GM18858 (cell line): ENCODE results near the gene P2RX6.
"Not testable (repeated sequence)": the region's sequence is repeated elsewhere in the genome, so short reads cannot be mapped to it uniquely, and the experiment has no call there.

ENCODE experiments used
- ATAC-seq: cut with Tn5 transposase; IDR thresholded peaks from one replicate; pipeline ENCODE4 v1.9.1; 2021; ENCODE audit not compliant: unreplicated experiment

The P2RX6 gene

DNA sequence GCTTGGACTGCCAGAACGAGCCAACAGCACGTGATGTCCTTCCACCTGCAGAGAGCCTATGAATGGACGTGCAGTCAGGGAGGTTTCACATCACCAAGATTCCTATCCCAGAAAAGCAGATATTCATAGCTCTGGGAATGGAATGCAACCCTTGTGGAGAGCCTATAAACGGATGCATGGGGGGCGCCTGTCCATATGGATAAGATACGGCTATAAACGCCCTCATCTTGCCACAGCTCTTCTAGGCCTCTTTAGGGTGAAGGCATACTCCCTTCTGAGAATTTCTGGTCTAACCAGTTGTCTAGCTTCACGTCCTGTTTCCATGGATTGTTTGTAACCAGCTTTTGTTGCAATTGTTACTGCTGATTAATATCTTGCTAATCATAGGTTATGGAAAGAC is 56.8 kb downstream of the P2RX6 start:
- not testable (repeated sequence) for ATAC-seq

DNA sequence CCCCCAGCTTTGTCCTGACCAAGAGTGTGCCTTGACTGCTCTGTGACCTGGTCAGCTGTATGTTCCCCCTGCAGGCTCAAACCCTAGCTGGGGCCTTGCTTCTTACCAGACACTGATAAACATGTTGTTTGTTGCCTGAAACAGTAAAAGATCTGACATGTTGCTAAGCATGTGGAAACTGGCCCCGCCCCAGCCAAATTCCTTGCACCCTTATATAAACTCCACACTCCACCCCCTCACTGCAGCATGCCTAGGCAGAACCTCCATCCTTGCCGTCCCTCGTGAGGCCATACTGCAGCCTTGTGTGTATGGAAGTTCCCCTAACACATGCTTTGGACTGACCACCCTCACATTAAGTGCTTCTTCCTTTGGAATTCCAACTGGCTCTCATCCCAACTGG is 58.1 kb downstream of the P2RX6 start:
- no peak for ATAC-seq

DNA sequence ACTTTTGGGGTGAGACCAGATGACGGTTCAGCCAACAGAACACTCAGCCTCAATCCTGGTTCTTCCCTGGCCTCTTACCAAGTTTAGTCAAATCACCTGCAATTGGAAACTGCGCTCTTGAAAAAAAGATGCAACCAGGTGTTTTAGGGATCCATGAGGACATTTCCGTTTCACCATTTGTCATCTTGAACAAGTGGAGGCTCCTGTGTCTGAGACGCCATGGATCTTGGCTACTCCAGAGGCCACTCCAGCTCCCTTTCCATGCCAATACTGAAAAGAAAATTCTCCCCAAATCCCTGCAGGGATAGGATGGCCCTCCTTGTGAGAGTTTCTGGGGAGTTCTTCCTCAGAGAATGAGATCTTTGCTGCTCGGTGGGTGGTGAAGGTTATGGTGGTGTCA is 58.5 kb downstream of the P2RX6 start:
- no peak for ATAC-seq

- no peak for ATAC-seq
These were observed 59.2 kb downstream of the P2RX6 start for GRCh38 chr22:21074102-21074715.

DNA sequence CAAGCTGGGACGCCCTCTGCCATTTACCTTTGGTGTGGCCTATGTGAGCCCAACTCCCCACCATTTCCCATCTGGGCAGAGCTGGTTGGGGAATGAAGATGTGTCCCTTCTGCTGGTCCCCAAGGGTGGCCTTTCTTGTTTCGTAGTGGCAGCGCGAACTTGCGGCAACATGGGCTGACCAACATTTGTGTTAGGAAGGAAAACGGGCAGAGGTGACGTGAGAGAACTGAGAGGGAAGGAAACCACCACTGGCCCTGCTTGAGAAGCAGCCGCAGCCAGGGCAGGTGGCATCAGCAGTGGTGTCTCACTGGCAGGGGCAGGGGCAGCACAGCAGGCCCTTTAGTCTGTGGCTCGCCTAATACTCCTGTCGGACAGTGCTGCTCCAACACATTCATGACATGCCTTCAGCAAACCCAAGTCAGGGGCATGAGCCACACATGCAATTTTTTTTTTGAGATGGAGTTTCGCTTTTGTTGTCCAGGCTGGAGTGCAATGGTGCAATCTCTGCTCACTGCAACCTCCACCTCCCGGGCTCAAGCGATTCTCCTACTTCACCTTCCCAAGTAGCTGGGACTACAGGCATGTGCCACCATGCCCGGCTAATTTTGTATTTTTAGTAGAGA is 60.7 kb downstream of the P2RX6 start:
- ATAC-seq = no peak

DNA sequence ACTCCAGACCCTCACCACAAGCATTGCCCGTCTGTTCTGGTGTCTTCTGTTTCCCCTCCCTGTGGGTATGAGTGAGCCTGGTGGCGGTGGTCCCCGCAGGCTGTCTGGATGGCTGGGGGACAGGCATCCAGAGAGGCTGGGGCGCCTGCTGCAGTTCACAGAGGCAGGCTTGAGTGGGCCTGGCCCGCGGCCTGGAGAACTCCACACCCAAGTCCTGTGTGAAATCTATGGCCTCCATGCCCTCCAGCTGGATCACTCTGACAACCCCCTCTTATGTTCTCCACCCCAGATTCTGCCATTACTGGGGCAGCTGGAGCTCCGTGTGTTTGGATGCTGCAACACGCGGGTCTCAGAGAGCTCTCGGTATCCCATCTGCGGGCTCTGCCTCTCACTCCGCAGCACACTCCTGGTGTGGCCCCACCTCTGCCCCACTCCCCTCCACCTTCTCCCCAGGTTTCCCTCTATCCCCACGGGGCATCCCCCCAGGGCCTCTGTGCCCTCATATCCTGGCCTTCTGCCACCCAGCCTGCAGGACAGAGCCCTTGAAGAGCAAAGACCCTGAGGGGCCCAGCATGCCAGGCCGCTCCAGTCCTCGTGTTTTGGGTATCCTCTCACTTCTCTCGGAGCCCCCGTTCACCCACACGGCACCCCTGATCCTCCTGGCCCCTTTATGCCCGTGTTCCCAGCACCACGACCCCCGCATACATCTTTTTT is 62.1 kb downstream of the P2RX6 start:
- no peak for ATAC-seq
